HG03095 (cell line): ENCODE data around the gene HES2.
"Not testable (repeated sequence)": the region's sequence is repeated elsewhere in the genome, so short reads cannot be mapped to it uniquely, and the experiment has no call there.

ENCODE experiments used
- ATAC-seq: cut with Tn5 transposase; IDR thresholded peaks from one replicate; pipeline ENCODE4 v1.9.1; 2021; ENCODE audit warnings: moderate library complexity; ENCODE audit not compliant: unreplicated experiment

HES2 gene

DNA sequence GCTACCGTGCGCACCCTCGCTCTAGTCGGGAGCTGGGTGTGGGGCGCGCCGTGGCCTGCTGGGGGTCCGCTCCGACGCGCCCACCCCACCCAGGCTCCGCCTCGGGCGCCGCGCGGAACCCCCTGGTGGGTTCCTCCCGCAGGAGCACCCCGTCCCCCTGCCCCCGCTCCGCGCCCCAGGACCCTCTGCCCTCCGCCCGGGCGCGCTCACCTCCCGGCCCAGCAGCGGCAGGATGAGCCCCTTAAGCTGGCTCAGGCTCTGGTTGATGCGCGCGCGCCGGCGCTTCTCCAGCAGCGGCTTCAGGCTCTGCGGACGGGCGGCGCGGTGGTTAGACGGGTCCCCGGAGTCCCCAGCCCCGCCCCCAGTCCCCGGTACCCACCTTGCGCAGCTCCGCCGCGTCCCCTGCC is 319 bp downstream of the HES2 start:
- no peak for ATAC-seq

DNA sequence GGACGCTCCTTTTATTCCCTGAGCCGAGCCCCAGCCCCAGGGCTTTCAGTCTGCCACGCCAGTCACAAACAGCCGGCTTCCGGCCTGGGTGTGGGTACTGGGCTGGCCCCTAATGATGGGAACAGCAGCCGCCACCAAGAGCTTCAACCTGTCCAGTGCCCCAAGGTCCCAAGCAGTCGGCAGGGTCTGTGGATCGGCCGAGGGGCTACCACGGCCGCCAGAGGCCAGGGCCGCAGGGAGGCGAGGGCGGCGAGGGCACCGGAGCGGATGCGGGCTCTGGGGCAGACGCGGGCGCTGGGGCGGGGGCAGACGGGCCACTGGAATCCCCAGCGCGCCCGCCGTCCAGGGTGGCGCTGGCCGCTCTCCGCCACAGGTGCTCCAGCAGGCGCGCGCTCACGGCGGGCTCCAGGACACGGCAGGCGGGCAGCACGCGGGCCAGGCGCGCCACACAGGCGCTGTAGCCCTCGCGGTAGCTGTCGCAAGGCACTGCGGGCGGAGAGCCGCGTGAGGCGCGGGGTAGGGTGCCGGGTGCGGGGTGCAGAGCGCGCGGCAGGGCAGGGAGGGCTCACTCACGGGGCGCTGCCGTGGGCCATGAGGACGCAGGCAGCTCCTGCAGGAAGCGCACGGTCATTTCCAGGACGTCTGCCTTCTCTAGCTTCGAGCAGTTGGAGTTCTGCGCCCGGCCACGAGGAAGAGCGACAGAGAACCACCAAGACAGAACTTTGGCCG is 887 bp downstream of the HES2 start:
- no peak for ATAC-seq

DNA sequence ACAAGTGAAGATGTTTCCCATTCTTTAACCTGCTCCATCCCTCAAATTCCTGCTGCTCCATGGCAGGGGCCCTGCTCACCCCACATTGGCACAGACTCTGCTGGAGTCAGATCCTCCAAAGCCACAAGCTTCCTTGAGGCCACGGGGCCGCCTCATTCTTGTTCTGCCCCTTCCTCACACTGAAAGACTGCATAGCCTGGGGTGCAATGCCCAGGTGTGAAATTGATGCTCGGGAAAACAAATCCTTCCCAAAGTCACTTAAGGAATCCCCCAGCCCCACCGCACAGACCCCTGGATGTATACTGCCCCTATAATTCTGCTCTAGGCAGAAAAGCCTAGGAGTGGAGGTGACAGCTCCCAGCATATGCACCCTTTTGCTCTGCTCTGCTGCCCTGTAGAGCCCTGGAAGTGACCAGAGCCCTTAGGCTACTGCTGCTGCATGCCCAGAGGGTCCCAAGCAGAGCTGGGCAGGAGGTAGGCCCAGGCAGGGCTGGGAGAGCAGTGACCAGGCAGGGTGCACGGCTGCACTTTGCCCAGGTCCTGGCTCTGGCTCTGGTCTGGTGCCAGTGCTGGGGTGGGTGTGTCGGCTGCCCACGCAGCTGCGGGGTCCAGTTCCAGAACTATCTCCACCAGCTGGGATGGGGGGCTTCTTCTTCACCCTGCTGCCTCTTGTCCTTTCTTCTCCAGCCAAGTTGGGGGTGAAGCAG is 1.6 kb downstream of the HES2 start:
- ATAC-seq: no peak

DNA sequence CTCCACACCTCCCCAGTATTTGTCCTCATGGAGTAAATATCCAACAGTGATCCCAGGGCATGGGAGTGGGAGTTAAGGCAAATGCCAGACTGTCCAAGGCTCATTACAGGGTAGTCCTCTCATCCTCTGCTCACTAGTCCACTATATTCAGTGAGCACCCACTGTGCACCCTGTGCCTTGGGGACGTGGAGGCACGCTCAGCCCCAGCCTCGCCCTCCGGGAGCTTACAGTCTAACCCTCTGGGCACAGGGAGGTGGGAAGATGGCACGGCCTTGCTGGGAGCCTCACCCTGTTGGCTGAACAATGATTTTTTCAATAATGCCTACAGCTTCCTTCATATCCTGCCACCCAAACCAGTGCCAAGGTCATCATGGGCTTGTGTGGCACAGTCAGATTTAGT is 2.8 kb downstream of the HES2 start:
- no peak for ATAC-seq

DNA sequence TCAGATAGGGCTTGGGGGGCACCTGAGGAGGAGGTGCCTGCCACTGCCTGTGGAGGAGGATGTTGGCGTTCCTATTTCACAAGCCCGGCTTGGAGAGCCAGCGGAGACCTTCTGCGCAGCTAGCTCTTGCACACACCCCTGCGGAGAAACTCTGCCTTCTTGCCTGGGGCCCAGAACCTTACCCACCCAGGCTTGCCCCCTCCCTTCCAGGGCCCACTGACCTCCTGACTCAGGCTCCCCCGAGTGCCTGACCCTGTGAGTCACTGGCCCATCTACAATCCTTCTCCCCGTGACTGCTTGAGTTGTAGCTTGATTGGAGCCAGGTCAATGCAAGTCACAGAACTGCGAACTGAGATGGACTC is 3.4 kb downstream of the HES2 start:
- ATAC-seq: no peak

DNA sequence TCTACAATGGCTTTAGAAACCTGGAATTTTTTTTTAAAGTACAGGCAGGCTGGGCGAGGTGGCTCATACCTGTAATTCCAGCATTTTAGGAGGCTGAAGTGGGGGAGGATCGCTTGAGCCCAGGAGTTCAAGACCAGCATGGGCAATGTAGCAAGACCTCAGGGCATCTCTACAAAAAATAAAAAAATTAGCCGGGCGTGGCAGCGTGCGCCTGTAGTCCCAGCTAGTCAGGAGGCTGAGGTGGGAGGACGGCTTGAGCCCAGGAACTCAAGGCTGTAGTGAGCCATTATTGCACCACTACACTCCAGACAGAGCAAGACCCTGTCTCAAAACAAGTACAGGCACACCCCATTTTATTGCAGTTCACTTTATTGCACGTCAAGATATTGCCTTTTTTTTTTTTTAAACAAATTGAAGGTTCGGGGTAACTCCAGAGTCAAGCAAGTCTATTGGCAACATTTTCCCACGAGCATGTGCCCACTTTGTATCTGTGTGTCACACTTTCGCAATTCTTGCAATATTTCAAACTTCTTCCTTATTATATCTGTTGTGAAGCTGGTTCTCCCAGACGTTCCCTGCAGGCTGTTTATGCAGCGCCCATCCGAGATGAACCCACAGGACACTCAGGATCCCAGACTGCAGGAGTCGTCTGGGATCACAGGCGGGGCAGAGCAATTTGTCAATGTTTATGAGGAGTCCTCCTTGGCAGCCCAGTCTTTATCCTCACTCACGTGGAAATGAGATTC is 4.7 kb downstream of the HES2 start:
- no peak for ATAC-seq

DNA sequence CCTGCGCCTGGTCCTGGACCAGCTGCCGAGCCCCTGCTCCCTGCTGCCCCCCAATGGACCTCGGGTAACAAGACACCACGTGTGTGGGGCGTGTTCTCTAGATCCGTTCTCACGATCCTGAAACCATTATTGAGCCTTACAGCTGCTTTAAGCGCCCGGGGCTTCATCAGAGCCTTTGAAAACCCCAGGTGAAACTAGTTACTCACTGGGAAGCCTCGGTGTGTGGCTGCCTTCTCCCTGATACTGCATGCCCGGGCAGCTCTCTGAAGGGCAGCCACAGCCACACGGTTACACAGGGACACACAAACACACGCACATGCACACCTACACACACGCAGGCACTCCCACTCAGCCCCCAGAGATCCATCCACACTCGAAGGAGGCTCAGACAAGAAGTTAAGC is 5.3 kb downstream of the HES2 start:
- peak; percentile 79 for ATAC-seq

DNA sequence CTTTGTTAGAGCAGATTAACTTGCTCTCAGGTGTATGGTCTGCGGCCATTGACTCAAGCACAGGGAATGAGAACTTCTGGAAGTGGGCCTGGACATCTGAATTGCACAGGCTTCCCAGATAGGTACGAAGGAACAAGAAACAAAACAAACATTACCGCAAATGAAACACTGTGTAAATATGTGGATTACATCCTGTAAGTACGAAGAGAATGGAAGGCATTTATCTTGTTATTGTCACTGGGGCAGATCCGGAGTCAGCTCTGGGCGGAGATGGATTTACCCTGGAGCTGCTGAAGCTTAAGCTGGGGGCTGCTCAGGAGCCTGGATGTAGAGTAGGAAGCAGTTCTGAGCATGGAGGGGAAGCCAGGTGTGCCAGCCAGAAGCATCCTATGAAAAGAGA is 6.8 kb downstream of the HES2 start:
- no peak for ATAC-seq

DNA sequence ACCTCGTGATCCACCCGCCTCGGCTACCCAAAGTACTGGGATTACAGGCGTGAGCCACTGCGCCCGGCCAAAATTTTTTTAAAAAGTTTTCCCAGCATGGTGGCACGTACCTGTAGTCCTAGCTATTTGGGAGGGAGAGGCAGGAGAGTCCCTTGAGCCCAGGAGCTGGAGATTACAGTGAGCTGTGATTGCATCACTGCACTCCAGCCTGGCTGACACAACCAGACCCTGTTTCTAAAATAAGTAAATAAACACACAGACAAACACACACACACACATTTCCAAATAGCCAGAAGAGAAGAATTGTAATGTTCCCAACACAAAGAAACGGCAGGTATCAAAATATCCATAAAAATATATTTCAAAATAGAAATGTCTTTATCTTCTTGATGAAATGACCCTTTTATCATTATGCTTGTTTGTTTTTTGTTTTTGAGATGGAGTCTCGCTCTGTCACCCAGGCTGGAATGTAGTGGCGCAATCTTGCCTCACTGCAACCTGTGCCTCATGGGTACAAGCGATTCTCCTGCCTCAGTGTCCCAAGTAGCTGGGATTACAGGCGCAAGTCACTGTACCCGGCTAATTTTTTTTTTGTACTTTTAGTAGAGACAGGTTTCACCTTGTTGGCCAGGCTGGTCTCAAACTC is 9.3 kb downstream of the HES2 start:
- ATAC-seq: no peak

DNA sequence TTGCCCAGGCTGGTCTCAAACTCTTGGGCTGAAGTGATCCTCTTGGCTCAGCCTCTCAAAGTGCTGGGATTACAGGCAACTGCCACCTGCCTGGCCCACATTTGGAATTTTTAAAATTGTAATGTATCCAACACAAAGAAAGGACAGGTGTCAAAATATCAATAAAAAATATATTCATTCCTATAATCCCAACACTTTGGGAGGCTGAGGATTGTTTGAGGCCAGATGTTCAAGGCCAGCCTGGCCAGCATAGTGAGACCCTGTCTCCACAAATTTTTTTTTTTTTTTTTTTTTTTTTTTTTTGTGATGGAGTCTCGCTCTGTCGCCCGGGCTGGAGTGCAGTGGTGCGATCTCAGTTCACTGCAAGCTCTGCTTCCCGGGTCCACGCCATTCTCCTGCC is 10.0 kb downstream of the HES2 start:
- ATAC-seq: no peak

DNA sequence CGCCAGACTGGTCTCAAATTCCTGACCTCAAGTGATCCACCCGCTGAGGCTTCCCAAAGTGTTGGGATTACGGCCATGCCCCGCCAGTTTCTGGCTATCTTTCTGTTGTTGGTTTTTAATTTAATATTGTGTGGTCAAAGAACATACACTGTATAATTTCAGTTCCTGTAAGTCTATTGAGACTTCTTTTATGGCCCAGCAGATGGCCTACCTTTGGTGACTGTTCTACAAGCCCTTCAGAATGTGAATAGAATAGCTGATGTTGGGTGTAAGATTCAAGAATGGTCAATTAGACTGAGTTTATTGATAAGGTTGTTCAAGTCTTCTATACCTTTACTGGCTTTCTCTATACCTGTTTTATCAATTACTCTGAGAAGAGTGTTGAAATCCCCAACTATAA is 10.7 kb downstream of the HES2 start:
- no peak for ATAC-seq

DNA sequence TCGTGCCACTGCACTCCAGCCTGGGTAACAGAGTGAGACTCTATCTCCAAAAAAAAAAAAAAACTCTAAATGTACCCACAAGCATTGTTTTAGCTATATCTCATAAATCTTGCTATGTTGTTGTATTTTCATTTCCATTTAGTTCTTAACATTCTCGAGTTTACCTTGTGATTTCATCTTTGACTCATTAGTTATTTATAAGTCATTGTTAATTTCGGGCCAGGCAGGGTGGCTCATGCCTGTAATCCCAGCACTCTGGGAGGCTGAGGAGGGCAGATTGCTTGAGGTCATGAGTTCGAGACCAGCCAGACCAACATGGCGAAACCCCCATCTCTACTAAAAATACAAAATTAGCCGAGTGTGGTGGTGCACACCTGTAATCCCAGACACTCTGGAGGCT is 11.7 kb downstream of the HES2 start:
- no peak for ATAC-seq

DNA sequence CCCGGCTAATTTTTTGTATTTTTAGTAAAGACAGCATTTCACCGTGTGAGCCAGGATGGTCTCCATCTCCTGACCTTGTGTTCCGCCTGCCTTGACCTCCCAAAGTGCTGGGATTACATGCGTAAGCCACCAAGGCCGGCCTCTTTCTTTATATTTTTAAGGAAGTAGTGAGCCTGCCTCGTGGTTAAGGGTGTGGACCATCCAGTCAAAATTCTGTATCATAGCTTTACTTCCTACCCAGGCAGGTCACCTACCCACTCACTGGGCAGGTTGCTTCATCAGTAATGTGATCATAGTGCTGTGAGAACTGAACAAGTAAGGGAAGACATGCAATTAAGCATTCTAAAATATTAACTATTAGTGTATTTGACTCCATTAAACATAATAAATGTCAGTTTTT is 18.0 kb downstream of the HES2 start:
- no peak for ATAC-seq

DNA sequence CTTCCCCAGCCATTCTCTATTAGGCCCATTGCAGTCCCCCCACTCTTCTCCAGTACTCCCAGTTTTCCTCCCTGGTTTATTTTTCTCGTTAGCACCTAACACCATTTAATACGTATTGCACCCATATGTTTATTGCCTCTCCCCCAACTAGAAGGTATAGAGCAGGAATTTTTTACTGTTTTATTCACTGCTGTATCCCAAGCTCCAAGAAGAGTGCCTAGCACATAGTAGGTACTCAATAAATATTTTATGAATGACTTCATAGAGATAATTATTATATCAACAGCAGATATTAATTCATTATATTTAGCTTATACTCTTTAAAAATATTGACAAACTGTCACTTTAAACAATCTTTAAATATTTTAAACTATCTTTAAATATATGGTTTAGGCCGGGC is 20.4 kb downstream of the HES2 start:
- no peak for ATAC-seq

DNA sequence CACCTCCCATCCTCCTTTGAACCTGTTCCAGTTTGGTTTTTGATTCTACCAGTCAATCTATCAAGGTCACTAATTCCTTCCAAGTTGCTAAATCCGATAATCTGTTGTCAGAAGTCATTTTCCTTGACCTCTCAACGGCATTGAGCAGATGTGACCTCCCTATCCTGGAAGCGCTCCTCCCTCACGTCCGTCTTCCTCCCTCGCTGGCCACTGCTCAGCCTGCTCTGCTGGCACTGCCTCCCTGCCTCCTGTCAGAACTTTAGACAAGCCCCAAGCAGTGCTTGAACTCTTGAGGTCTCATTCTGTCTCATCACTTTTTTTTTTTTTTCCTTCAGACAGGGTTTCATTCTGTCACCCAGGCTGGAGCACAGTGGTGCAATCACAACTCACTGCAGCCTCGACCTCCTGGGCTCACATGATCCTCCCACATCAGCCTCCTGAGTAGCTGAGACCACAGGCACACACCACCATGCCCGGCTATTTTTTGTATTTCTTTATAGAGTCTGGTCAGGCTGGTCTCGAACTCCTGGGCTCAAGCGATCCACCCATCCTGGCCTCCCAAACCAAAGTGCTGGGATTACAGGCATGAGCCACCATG is 21.8 kb downstream of the HES2 start:
- no peak for ATAC-seq

DNA sequence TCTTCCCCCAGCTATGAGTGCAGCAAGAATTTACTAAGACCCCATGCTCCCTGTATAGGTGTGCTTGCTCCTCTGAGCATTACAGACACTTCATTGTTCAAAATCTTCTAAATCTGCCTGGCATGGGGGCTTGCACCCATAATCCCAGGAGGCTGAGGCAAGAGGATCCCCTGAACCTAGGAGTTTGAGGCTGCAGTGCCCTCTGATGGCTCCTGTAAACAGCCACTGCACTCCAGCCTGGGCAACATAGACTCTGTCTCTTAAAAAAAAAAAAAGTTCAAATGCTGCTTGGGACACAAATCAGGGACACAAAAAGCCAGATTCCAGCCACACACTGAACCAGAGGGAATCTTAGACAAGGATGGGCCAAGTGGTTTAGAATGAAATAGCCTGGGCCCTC is 22.7 kb downstream of the HES2 start:
- no peak for ATAC-seq

DNA sequence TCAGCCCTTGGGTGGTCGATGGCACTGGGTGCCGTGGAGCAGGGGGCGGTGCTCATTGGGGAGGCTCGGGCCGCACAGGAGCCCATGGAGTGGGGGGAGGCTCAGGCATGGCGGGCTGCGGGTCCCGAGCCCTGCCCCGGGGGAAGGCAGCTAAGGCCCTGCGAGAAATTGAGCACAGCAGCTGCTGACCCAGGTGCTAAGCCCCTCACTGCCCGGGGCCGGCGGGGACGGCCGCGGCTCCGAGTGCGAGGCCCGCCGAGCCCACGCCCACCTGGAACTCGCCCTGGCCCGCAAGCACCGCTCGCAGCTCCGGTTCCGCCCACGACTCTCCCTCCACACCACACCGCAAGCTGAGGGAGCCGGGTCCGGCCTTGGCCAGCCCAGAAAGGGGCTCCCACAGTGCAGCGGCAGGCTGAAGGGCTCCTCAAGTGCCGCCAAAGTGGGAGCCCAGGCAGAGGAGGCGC is 23.9 kb downstream of the HES2 start:
- not testable (repeated sequence) for ATAC-seq

DNA sequence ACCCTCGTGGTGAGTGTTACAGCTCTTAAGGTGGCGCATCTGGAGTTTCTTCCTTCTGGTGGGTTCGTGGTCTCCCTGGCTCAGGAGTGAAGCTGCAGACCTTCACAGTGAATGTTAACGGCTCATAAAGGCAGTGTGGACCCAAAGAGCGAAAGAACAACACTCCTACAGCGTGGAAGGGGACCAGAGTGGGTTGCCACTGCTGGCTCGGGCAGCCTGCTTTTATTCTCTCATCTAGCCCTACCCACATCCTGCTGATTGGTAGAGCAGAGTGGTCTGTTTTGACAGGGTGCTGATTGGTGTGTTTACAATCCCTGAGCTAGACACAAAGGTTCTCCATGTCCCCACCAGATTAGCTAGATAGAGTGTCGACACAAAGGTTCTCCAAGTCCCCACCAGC is 24.6 kb downstream of the HES2 start:
- ATAC-seq: not testable (repeated sequence)

DNA sequence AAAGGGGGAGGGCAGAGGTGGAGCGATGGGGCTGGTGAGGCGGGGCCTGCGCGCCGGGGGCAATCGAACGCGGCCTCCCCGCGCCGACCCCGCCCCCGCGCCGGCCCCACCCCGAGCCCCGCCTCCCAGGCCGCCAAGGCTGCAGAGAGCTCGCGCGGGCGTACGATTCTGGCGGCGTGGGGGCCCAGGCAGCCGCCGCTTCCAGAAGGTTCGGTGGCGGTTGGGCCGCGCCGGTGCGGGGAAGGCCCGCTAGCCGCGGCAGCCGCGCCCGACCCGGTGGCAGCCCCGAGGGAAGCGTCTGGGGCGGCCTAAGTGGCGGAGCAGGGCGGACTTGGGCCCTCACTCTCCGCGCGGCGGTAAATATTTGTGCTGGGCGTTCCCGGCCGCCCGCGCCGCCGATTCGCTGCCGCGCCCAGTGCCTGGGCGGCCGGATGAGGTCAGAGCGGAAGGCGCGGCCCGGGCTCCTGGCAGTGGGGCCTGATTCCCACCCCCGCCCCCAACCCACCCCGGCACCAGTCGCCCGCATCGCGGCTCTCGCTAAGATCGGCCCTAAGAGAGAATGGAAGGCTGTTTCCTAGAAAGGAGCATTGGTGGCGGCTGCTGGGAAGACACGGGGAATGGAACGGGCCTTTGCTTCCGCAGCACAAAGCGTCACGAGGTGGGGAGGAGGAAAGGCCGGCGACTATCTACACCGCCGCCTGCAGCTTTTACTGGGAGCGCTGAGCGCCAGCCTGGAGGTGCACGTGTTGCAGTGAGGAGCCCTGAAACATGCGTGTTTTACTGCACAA is 26.1 kb downstream of the HES2 start, which contains the start of gene ACOT7:
Gene ACOT7, minus strand, starts transcription at position 368 of the 788 bp plus-strand sequence. CDS start 368 bp downstream, outside the sequence.
- ATAC-seq: peak; percentile 79

DNA sequence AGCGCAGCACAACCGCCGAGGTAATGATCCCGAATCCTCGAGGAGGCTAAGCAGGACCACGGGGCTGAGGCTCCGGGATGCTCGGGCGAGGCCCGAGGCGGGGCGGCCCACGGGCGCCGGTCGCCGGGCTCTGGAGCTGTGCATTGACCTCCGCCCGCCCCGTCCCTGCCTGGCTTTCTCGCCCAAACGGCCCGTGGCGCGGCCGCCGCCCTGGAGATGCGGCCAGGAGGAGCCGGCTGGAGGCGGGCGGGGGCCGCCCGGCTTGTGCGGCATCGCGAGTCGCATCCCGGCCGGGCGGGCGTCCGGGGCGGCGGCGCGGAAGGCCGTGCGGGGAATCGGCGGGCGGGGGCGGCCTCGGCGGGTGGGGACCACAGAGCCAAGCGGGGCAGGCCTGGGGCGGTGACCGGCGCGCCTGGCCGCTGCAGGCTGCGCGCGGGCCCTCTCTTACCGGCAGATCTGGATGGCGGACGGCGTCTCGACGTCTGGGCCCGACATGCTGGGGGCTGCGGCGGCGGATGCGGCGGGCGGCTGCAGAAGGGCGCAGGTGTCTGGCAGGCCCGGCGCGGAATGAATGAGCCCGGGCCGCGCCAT is 26.8 kb downstream of the HES2 start:
- peak; percentile 15 for ATAC-seq
